WTC11 (cell line): ENCODE measurements around the gene FZD1. TPM values are rescaled to one million over a fixed set of nuclear protein-coding genes. Genes with fewer than 3 reads are reported as not detected.

Experiments
- ATAC-seq: fragments of 200-7000 bp; cut with Tn5 transposase; 2 replicates; pipeline ENCODE4 v1.10.0; 2021; ENCODE audit warnings: mild to moderate bottlenecking, moderate library complexity
- CTCF ChIA-PET: fragments of 300-600 bp; sonication (Branson Sonifier 250); formaldehyde crosslinking; loops from one replicate; lab custom pipeline; 2021; ENCODE audit warnings: antibody characterized with exemption; lab: Charles Lee
- POLR2A ChIA-PET: fragments of 350-600 bp; sonication (Branson Sonifier 250); formaldehyde crosslinking; loops from one replicate; lab custom pipeline; 2021; ENCODE audit warnings: antibody characterized with exemption; lab: Charles Lee
- DNase-seq: peaks from one replicate; pipeline ENCODE4 v3.0.0; 2021; ENCODE audit warnings: low spot score
- H3K27ac Mint-ChIP-seq: 2 replicates; pipeline ENCODE4 v1.8.0; 2021; ENCODE audit warnings: mixed read lengths
- H3K27me3 Mint-ChIP-seq: 2 replicates; pipeline ENCODE4 v1.8.0; 2021; ENCODE audit warnings: low read depth, mild to moderate bottlenecking, moderate library complexity, mixed read lengths
- H3K36me3 Mint-ChIP-seq: 2 replicates; pipeline ENCODE4 v1.8.0; 2021; ENCODE audit warnings: mixed read lengths
- H3K4me1 Mint-ChIP-seq: 2 replicates; pipeline ENCODE4 v1.8.0; 2022; ENCODE audit warnings: mixed read lengths
- H3K4me3 Mint-ChIP-seq: 2 replicates; pipeline ENCODE4 v1.8.0; 2021; ENCODE audit warnings: mild to moderate bottlenecking, moderate library complexity, mixed read lengths
- H3K9me3 Mint-ChIP-seq: 2 replicates; pipeline ENCODE4 v1.8.0; 2021; ENCODE audit warnings: mixed read lengths
- E2F4 ChIP-seq: sonication (generic); formaldehyde crosslinking; IDR thresholded peaks from 2 replicates; pipeline ENCODE4 v1.8.1; 2022; ENCODE audit warnings: low read depth, mild to moderate bottlenecking, moderate library complexity, missing genetic modification reagents, borderline replicate concordance
- E2F5 ChIP-seq: sonication (generic); formaldehyde crosslinking; IDR thresholded peaks from 2 replicates; pipeline ENCODE4 v1.8.1; 2022; ENCODE audit warnings: mild to moderate bottlenecking, moderate library complexity, missing genetic modification reagents
- ELF4 ChIP-seq: sonication (generic); formaldehyde crosslinking; IDR thresholded peaks from 2 replicates; pipeline ENCODE4 v1.8.1; 2022; ENCODE audit warnings: low read depth, mild to moderate bottlenecking, moderate library complexity, missing genetic modification reagents
- FOXJ3 ChIP-seq: sonication (generic); formaldehyde crosslinking; IDR thresholded peaks from 2 replicates; pipeline ENCODE4 v1.9.0; 2021; ENCODE audit warnings: missing genetic modification reagents, mild to moderate bottlenecking, borderline replicate concordance
- FOXP4 ChIP-seq: sonication (generic); formaldehyde crosslinking; IDR thresholded peaks from 2 replicates; pipeline ENCODE4 v1.8.0; 2022; ENCODE audit warnings: mild to moderate bottlenecking, missing genetic modification reagents
- HMGA2 ChIP-seq: fragments of 250-450 bp; sonication (Bioruptor Pico); IDR thresholded peaks from 2 replicates; pipeline ENCODE4 v1.4.0; 2021; ENCODE audit warnings: mild to moderate bottlenecking, moderate library complexity
- JAZF1 ChIP-seq: fragments of 250-450 bp; sonication (Bioruptor Pico); IDR thresholded peaks from 2 replicates; pipeline ENCODE4 v1.9.0; 2021; ENCODE audit warnings: moderate library complexity, mild to moderate bottlenecking, inconsistent platforms
- JUN ChIP-seq: sonication (generic); formaldehyde crosslinking; IDR thresholded peaks from 2 replicates; pipeline ENCODE4 v1.8.0; 2023; ENCODE audit warnings: mild to moderate bottlenecking, missing genetic modification reagents
- MAX ChIP-seq: sonication (generic); formaldehyde crosslinking; IDR thresholded peaks from 2 replicates; pipeline ENCODE4 v1.8.0; 2022; ENCODE audit warnings: mild to moderate bottlenecking, missing genetic modification reagents
- MLX ChIP-seq: sonication (generic); formaldehyde crosslinking; IDR thresholded peaks from 2 replicates; pipeline ENCODE4 v1.8.1; 2023; ENCODE audit warnings: mild to moderate bottlenecking, missing genetic modification reagents, moderate library complexity
- OVOL2 ChIP-seq: fragments of 250-450 bp; sonication (Bioruptor Pico); IDR thresholded peaks from 2 replicates; pipeline ENCODE4 v1.9.0; 2021; ENCODE audit warnings: mild to moderate bottlenecking, borderline replicate concordance
- SMAD4 ChIP-seq: sonication (generic); formaldehyde crosslinking; IDR thresholded peaks from 2 replicates; pipeline ENCODE4 v1.8.0; 2022; ENCODE audit warnings: mild to moderate bottlenecking, missing genetic modification reagents
- SP1 ChIP-seq: sonication (generic); formaldehyde crosslinking; conservative IDR thresholded peaks from 2 replicates; pipeline ENCODE4 v1.8.1; 2022; ENCODE audit warnings: missing genetic modification reagents
- ZNF219 ChIP-seq: sonication (generic); formaldehyde crosslinking; IDR thresholded peaks from 2 replicates; pipeline ENCODE4 v1.8.0; 2023; ENCODE audit warnings: missing genetic modification reagents, mild to moderate bottlenecking, borderline replicate concordance
- ZNF232 ChIP-seq: sonication (generic); formaldehyde crosslinking; IDR thresholded peaks from 2 replicates; pipeline ENCODE4 v1.8.0; 2022; ENCODE audit warnings: mild to moderate bottlenecking, missing genetic modification reagents
- ZNF263 ChIP-seq: sonication (generic); formaldehyde crosslinking; IDR thresholded peaks from 2 replicates; pipeline ENCODE4 v1.8.1; 2022; ENCODE audit warnings: low read depth, mild to moderate bottlenecking, moderate library complexity, missing genetic modification reagents
- ZNF281 ChIP-seq: sonication (generic); formaldehyde crosslinking; IDR thresholded peaks from 2 replicates; pipeline ENCODE4 v1.8.0; 2023; ENCODE audit warnings: mild to moderate bottlenecking, missing genetic modification reagents
- ZNF423 ChIP-seq: fragments of 250-450 bp; sonication (Bioruptor Pico); IDR thresholded peaks from 2 replicates; pipeline ENCODE4 v2.1.2; 2022; ENCODE audit warnings: mild to moderate bottlenecking, moderate library complexity
- total RNA-seq: library from RNA; stranded (reverse); gene quantifications from 3 replicates; pipeline ENCODE4 v1.2.3, GENCODE V29; 2021
- TF ChIP-seq, protein P1 (sequence below): sonication (generic); formaldehyde crosslinking; conservative IDR thresholded peaks from 2 replicates; pipeline ENCODE4 v1.8.1; 2023; ENCODE audit warnings: mild to moderate bottlenecking, low read depth, missing genetic modification reagents, moderate library complexity
- TF ChIP-seq, protein P2 (sequence below): fragments of 250-450 bp; sonication (Bioruptor Pico); IDR thresholded peaks from 2 replicates; pipeline ENCODE4 v1.9.0; 2021; ENCODE audit warnings: mild to moderate bottlenecking

Gene FZD1
- total RNA-seq, 1 experiment from 2014 or later = 2.0 TPM

DNA sequence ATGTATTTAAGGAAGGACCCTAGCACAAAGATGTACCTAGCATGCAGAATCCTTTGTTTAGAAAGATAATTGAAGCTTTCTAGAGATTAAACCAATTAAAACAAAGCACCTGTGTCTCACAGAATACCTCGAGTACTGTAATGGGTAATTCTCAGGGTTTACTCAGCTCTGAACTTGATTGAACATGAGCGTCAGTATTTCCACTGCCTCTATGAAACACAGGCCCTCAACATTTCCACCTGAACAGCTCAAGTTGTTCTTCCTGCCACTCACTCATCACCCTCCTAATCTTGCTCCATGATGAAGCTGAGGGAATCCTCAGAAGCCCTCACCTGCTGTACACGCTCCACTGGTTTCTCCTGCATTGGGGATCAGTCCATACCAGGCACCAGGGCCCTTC is 33.7 kb upstream of the FZD1 start:
- DNase-seq (no peak), ATAC-seq (no peak)
- Mint-ChIP-seq H3K4me3 (no peak overlapping the region), H3K9me3 (peaks cover 8% of the 10 kb centered on the region), H3K4me1 (peaks cover 5% of the 10 kb centered on the region), H3K36me3 (no peaks in the 10 kb centered on the region), H3K27ac (no peak overlapping the region), H3K27me3 (no peaks in the 10 kb centered on the region; the same call in 1 of the 2 replicates)
- ChIA-PET POLR2A (no interaction called here), CTCF (no interaction called here)
- TF ChIP-seq ZNF423 (CRISPR knock-in tag) (no peak), E2F4 (no peak), JUN (CRISPR knock-in tag) (no peak), ELF4 (CRISPR knock-in tag) (no peak), ZNF263 (CRISPR knock-in tag) (no peak), ZNF281 (CRISPR knock-in tag) (no peak), SMAD4 (no peak), FOXJ3 (CRISPR knock-in tag) (no peak), JAZF1 (CRISPR knock-in tag) (no peak)

GRCh38 chr7:91233212-91233611 is 31.0 kb upstream of the FZD1 start:
- CTCF ChIA-PET = no interaction called here

DNA sequence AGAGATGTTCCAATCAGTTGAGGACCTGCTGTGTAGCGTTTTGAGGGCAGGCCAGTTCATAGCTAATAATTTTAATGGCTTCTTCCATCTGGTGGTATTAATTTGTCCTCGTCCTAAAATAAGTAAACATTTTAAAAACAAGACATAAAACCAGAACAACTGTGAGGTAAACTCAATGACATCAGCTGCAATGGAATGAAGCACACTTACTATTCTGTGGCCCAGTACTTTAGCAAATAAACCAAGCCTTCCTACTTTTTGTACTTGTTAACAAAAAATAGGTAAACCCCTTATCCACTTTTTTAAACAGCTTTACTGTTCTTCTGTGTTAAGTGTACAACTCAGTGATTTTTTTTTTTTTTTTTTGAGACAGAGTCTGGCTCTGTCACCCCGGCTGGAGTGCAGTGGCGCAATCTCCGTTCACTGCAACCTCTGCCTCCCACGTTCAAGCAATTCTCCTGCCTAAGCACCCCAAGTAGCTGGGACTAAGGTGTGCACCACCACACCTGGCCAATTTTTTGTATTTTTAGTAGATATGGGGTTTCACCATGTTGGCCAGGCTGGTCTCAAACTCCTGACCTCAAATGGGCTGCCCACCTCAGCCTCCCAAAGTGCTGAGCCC is 28.9 kb upstream of the FZD1 start:
- 0 out of 2 replicates have a peak, but pooled peaks cover 5% of the 10 kb centered on the region for H3K4me1 Mint-ChIP-seq
- H3K9me3 Mint-ChIP-seq = no peaks in the 10 kb centered on the region
- no peak for DNase-seq
- POLR2A ChIA-PET = no interaction called here
- no peaks in the 10 kb centered on the region; the same call in 1 of the 2 replicates for H3K27me3 Mint-ChIP-seq
- no peak overlapping the region for H3K27ac Mint-ChIP-seq
- no peak overlapping the region for H3K4me3 Mint-ChIP-seq
- H3K36me3 Mint-ChIP-seq = no peaks in the 10 kb centered on the region
- CTCF ChIA-PET = no interaction called here
- ATAC-seq = no peak
- TF ChIP-seq HMGA2 (no peak), MAX (CRISPR knock-in tag) (no peak), ZNF219 (no peak), OVOL2 (CRISPR knock-in tag) (no peak), ZNF232 (CRISPR knock-in tag) (no peak), E2F5 (CRISPR knock-in tag) (no peak), MLX (CRISPR knock-in tag) (no peak), SP1 (CRISPR knock-in tag) (no peak), JUN (CRISPR knock-in tag) (no peak), FOXP4 (CRISPR knock-in tag) (no peak)
- TF ChIP-seq, protein P1, sequence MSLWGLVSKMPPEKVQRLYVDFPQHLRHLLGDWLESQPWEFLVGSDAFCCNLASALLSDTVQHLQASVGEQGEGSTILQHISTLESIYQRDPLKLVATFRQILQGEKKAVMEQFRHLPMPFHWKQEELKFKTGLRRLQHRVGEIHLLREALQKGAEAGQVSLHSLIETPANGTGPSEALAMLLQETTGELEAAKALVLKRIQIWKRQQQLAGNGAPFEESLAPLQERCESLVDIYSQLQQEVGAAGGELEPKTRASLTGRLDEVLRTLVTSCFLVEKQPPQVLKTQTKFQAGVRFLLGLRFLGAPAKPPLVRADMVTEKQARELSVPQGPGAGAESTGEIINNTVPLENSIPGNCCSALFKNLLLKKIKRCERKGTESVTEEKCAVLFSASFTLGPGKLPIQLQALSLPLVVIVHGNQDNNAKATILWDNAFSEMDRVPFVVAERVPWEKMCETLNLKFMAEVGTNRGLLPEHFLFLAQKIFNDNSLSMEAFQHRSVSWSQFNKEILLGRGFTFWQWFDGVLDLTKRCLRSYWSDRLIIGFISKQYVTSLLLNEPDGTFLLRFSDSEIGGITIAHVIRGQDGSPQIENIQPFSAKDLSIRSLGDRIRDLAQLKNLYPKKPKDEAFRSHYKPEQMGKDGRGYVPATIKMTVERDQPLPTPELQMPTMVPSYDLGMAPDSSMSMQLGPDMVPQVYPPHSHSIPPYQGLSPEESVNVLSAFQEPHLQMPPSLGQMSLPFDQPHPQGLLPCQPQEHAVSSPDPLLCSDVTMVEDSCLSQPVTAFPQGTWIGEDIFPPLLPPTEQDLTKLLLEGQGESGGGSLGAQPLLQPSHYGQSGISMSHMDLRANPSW (CRISPR knock-in tag) = no peak
- TF ChIP-seq, protein P2, sequence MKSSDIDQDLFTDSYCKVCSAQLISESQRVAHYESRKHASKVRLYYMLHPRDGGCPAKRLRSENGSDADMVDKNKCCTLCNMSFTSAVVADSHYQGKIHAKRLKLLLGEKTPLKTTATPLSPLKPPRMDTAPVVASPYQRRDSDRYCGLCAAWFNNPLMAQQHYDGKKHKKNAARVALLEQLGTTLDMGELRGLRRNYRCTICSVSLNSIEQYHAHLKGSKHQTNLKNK = no peak

More at GRCh38 chr7:91233212-91233611, 31.0 kb upstream of the FZD1 start:
- no peak for DNase-seq
- Mint-ChIP-seq H3K9me3 (no peaks in the 10 kb centered on the region), H3K4me1 (peaks cover 9% of the 10 kb centered on the region), H3K27me3 (no peaks in the 10 kb centered on the region; the same call in 1 of the 2 replicates), H3K27ac (no peak overlapping the region), H3K4me3 (no peak overlapping the region), H3K36me3 (no peaks in the 10 kb centered on the region)
- no peak for ATAC-seq
- POLR2A ChIA-PET = no interaction called here
- TF ChIP-seq MAX (CRISPR knock-in tag) = no peak
